GM04504 (cell line): ENCODE measurements around the gene CLDN15.
"Not testable (repeated sequence)": the region's sequence is repeated elsewhere in the genome, so short reads cannot be mapped to it uniquely, and the experiment has no call there.

Experiments
- DNase-seq: peaks from one replicate; pipeline ENCODE4 v3.0.0-alpha.2; 2012; ENCODE audit warnings: low read depth

CLDN15 gene

DNA sequence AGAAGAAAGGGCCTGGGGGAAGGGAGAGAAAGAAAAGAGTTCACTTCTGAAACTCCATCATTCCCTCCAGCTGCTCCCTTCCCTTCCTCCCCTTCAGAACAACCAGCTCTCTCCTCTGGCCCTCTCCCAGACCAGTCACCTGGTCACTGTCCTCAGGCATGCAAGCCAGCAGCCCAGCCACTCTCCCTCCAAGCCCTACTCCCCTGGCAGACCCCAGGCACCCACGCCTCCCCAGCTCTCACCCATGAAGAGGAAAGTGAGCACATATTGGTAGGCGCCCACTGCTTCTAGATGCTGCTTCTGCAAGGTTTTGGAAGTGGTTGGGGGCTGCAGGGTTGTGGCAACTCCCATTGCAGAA lies 37.1 kb downstream of the CLDN15 start:
- DNase-seq = no peak

DNA sequence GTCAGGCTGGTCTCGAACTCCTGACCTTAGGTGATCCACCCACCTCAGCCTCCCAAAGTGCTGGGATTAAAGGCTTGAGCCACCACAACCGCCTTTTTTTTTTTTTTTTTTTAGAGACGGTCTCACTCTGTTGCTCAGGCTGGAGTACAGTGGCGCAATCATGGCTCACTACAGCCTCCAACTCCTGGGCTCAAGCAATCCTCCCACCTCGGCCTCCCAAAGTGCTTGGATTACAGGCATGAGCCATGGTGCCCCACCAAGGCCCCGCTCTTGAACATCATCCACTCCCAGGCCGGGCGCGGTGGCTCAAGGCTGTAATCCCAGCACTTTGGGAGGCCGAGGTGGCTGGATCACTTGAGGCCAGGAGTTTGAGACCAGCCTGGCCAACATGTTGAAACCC lies 38.1 kb downstream of the CLDN15 start:
- not testable (repeated sequence) for DNase-seq

DNA sequence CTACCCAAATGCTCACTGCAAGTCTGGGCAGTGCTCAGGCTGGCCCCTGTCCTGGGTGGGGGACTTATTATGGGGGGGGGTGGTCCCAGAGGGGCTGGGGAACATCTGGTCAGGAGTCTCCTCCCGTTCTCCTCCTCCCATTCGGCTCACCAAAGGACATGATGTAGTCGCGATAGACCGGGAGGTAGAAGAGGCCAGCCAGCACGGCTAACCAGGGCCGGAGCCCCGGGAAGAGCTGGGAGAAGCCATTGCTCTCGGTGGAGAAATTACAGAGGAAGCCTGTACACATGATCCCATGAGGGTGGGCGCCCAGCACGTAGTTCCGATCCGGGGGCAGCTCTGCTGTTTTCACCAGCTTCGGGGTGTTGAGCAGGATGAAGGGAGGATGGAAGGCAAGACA lies 39.1 kb downstream of the CLDN15 start:
- DNase-seq = no peak

- no peak for DNase-seq
These were observed 39.6 kb downstream of the CLDN15 start for GRCh38 chr7:101197991-101198390.

DNA sequence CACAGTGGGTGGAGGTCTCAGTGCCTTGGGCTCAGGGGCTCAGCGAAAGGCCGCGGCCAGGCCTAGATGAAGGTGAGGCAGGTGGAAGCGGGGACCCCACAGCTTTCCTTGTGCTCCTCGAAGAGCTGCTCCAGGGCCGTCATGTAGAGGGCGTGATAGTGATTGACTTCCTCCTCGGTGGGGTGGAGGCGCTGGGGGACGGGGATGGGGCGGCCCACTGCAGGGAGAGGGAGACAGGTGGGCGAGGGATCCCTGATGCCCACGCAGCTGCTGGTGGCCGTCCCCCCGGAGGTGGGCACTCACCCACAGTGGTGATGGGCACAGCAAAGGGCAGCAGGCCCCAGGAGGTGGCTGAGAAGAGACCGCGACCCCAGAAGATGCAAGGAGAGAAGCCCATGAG lies 41.7 kb downstream of the CLDN15 start:
- no peak for DNase-seq

DNA sequence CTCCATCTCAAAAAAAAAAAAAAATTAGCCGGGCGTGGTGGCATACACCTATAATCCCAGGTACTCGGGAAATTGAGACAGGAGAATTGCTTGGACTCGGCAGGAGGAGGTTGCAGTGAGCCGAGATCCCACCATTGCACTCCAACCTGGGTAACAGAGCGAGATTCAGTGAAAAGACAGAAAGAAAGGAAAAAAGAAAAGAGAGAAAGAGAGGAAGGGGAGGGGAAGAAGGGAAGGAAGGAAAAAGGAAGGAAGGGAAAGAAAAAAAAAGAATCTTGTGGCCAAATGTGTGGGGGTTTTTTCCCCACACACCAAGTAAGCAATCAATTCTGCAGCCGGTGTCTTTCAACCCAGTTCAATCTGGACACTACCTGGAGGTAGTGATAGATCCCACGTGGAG lies 48.5 kb downstream of the CLDN15 start:
- DNase-seq = no peak

DNA sequence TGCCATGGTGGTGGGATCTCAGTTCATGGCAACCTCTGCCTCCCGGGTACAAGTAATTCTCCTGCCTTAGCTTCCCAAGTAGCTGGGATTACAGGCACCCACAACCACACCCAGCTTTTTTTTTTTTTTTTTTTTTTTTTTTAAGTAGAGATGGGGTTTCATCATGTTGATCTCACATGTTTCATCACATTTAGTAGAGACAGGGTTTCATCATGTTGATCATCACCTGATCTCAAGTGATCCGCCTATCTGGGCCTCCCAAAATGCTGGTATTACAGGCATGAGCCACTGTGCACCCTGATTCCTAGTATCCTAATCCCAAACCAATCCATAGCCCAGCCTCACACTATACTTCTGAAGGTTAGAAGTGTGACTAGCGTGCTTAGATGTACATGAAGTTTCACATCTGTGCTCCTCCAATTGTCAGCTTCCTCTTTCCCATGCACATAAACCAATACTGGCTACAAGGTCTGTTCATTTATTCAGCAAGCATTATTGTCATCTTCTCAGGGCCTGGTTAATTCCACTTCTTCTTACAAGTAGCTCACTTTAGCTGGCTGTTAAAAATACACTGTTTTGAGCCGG lies 50.7 kb downstream of the CLDN15 start:
- DNase-seq = no peak

GRCh38 chr7:101186194-101186593 lies 51.4 kb downstream of the CLDN15 start:
- no peak for DNase-seq

GRCh38 chr7:101185258-101185839 lies 52.3 kb downstream of the CLDN15 start:
- no peak for DNase-seq
